Neural progenitor cell (in vitro differentiated cells): Measurements from ENCODE around the gene ANKRD22. TPM values are rescaled to one million over a fixed set of nuclear protein-coding genes. Genes with fewer than 3 reads are reported as not detected.
A peak's percentile ranks its signal among the peaks of the same experiment; 100 is the strongest.

Source experiments
- DNase-seq: peaks from one replicate; pipeline ENCODE4 v3.0.0-alpha.2; 2016; ENCODE audit warnings: low spot score
- H2AFZ ChIP-seq: fragments of 200-600 bp; sonication (generic); replicated peaks from 2 replicates; pipeline ENCODE4 v1.6.1; 2016; ENCODE audit warnings: antibody characterized with exemption
- H3F3A ChIP-seq: fragments of 200-600 bp; sonication (generic); 2 replicates; pipeline ENCODE4 v1.6.1; 2016; ENCODE audit warnings: antibody characterized with exemption, low read depth
- H3K27ac ChIP-seq: fragments of 200-600 bp; sonication (generic); 2 replicates; pipeline ENCODE4 v1.5.1; 2016; ENCODE audit warnings: mild to moderate bottlenecking
- H3K27me3 ChIP-seq: fragments of 200-600 bp; sonication (generic); 2 replicates; pipeline ENCODE4 v1.6.1; 2016; ENCODE audit warnings: mild to moderate bottlenecking, moderate library complexity
- H3K36me3 ChIP-seq: fragments of 200-600 bp; sonication (generic); 2 replicates; pipeline ENCODE4 v1.5.1; 2016
- H3K4me1 ChIP-seq: fragments of 200-600 bp; sonication (generic); 2 replicates; pipeline ENCODE4 v1.6.1; 2016; ENCODE audit warnings: mixed run types
- H3K4me2 ChIP-seq: fragments of 200-600 bp; sonication (generic); 2 replicates; pipeline ENCODE4 v1.6.1; 2016
- H3K4me3 ChIP-seq: fragments of 200-600 bp; sonication (generic); 2 replicates; pipeline ENCODE4 v1.5.1; 2016
- H3K79me2 ChIP-seq: fragments of 200-600 bp; sonication (generic); 2 replicates; pipeline ENCODE4 v1.6.1; 2016; ENCODE audit warnings: low read depth
- H3K9ac ChIP-seq: fragments of 200-600 bp; sonication (generic); 2 replicates; pipeline ENCODE4 v1.6.1; 2016
- H3K9me3 ChIP-seq: fragments of 200-600 bp; sonication (generic); 2 replicates; pipeline ENCODE4 v1.5.1; 2016; ENCODE audit warnings: low read depth
- H4K20me1 ChIP-seq: fragments of 200-600 bp; sonication (generic); 2 replicates; pipeline ENCODE4 v1.6.1; 2016; ENCODE audit warnings: low read depth
- H3K27ac Mint-ChIP-seq: 3 replicates; pipeline ENCODE4 v1.8.0; 2021; ENCODE audit warnings: mixed read lengths
- H3K27me3 Mint-ChIP-seq: 2 replicates; pipeline ENCODE4 v1.8.0; 2022; ENCODE audit warnings: low read depth, mild to moderate bottlenecking, inconsistent platforms, moderate library complexity, mixed read lengths; ENCODE audit not compliant: insufficient read depth
- H3K36me3 Mint-ChIP-seq: 3 replicates; pipeline ENCODE4 v1.8.0; 2021; ENCODE audit warnings: mixed read lengths
- H3K4me1 Mint-ChIP-seq: 3 replicates; pipeline ENCODE4 v1.8.0; 2021; ENCODE audit warnings: mixed read lengths
- H3K4me3 Mint-ChIP-seq: 3 replicates; pipeline ENCODE4 v1.8.0; 2021; ENCODE audit warnings: mild to moderate bottlenecking, moderate library complexity, mixed read lengths
- H3K9me3 Mint-ChIP-seq: 3 replicates; pipeline ENCODE4 v1.8.0; 2020; ENCODE audit warnings: mixed read lengths
- EZH2 ChIP-seq: fragments of 200-600 bp; sonication (generic); IDR thresholded peaks from 2 replicates; pipeline ENCODE4 v1.6.1; 2017; ENCODE audit warnings: antibody characterized with exemption, mild to moderate bottlenecking, moderate library complexity
- EZH2phosphoT487 ChIP-seq: fragments of 200-600 bp; sonication (generic); IDR thresholded peaks from 2 replicates; pipeline ENCODE4 v1.6.1; 2017; ENCODE audit warnings: antibody characterized with exemption
- total RNA-seq: library from RNA; depleted of rRNA; stranded (reverse); fragments of >200 nt; gene quantifications from 2 replicates; pipeline ENCODE4 v1.2.3, GENCODE V29; 2015; ENCODE audit warnings: low replicate concordance
- TF ChIP-seq, protein P1 (sequence below): fragments of 200-600 bp; sonication (generic); IDR thresholded peaks from 2 replicates; pipeline ENCODE4 v1.5.1; 2017; ENCODE audit warnings: antibody characterized with exemption, mild to moderate bottlenecking

Gene ANKRD22
- total RNA-seq, 1 donor from 2014 or later: not detected

DNA sequence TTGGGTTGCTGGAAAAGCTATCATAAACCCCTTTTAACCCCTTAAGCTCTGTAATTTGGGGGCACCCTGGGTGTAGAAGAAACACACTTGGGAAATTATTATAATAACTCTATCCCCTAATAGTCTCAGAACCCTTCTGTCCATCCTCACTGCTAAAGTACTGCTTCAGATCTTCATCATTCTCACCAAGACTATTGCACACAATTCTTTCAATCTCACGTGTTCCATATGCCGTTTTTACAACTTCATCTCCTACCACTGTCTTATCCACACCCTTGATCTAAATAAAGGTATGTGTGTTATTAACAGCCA is 15.8 kb downstream of the ANKRD22 start:
- no peaks in the 10 kb centered on the region for H3K9me3 Mint-ChIP-seq
- H3K4me1 ChIP-seq: no peaks in the 10 kb centered on the region
- no peaks in the 10 kb centered on the region for H3K79me2 ChIP-seq
- no peaks in the 10 kb centered on the region for H3K4me1 Mint-ChIP-seq
- H3K27me3 Mint-ChIP-seq: no peaks in the 10 kb centered on the region
- no peaks in the 10 kb centered on the region for H4K20me1 ChIP-seq
- H3K36me3 ChIP-seq: no peaks in the 10 kb centered on the region
- peaks cover 4% of the 10 kb centered on the region for H3K27me3 ChIP-seq
- no peaks in the 10 kb centered on the region for H3F3A ChIP-seq
- no peaks in the 10 kb centered on the region for H3K9me3 ChIP-seq
- TF ChIP-seq, protein P1, sequence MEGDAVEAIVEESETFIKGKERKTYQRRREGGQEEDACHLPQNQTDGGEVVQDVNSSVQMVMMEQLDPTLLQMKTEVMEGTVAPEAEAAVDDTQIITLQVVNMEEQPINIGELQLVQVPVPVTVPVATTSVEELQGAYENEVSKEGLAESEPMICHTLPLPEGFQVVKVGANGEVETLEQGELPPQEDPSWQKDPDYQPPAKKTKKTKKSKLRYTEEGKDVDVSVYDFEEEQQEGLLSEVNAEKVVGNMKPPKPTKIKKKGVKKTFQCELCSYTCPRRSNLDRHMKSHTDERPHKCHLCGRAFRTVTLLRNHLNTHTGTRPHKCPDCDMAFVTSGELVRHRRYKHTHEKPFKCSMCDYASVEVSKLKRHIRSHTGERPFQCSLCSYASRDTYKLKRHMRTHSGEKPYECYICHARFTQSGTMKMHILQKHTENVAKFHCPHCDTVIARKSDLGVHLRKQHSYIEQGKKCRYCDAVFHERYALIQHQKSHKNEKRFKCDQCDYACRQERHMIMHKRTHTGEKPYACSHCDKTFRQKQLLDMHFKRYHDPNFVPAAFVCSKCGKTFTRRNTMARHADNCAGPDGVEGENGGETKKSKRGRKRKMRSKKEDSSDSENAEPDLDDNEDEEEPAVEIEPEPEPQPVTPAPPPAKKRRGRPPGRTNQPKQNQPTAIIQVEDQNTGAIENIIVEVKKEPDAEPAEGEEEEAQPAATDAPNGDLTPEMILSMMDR: no peak
- TF ChIP-seq EZH2phosphoT487: no peak
- H3K4me2 ChIP-seq: no peak overlapping the region
- no peak for DNase-seq
- H3K4me3 Mint-ChIP-seq: no peak overlapping the region
- no peak overlapping the region for H3K4me3 ChIP-seq
- H3K36me3 Mint-ChIP-seq: no peaks in the 10 kb centered on the region
- no peak overlapping the region for H2AFZ ChIP-seq
- H3K9ac ChIP-seq: no peak overlapping the region
- H3K27ac Mint-ChIP-seq: no peak overlapping the region
- no peak overlapping the region for H3K27ac ChIP-seq

DNA sequence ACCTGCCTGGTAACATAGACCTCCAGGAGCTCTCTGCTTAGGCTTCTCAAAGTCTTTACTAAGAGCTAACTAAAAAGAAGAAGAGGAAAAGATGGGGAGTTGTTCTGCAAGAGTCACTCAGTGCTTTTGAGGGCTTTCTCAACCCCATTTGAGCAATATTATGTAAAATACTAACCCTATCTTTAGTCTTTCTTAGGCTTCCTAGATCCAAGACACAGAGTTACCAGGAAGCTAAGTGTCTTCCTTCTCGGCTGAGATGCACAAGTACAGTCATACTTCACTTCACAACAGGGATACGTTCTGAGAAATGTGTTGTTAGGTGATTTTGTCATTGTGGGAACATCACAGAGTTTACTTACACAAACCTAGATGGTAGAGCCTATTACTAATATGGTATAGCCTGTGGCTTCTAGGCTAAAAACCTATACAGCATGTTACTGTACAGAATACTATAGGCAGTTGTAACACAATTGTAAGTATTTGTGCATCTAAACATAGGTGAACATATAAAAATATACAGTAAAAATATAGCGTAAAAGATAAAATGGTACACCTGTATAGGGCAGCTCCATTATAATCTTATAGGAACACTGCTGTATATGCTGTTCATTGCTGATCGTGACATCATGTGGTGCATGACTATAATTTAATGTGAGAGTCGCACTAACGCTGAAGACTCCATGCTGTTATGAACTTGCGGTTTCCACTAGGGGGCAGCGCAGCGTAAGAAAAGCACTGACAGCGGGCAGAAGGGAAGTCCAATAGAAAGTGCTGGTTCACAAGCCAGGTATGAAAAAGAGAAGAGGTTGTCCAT is 16.3 kb downstream of the ANKRD22 start:
- no peak overlapping the region for H3K9ac ChIP-seq
- H3K27ac Mint-ChIP-seq: no peak overlapping the region
- no peak overlapping the region for H3K4me3 ChIP-seq
- H3K27me3 ChIP-seq: peaks cover 4% of the 10 kb centered on the region
- no peak overlapping the region for H2AFZ ChIP-seq
- no peaks in the 10 kb centered on the region for H3K9me3 ChIP-seq
- H3K9me3 Mint-ChIP-seq: no peaks in the 10 kb centered on the region
- no peaks in the 10 kb centered on the region for H3K79me2 ChIP-seq
- no peaks in the 10 kb centered on the region for H3K36me3 ChIP-seq
- no peaks in the 10 kb centered on the region for H4K20me1 ChIP-seq
- no peaks in the 10 kb centered on the region for H3K4me1 ChIP-seq
- TF ChIP-seq, protein P1: peak; percentile 92
- TF ChIP-seq EZH2: no peak
- no peak overlapping the region for H3K27ac ChIP-seq
- H3K36me3 Mint-ChIP-seq: no peaks in the 10 kb centered on the region
- no peaks in the 10 kb centered on the region for H3K4me1 Mint-ChIP-seq
- H3K4me2 ChIP-seq: no peak overlapping the region
- no peak overlapping the region for H3K4me3 Mint-ChIP-seq
- no peaks in the 10 kb centered on the region for H3F3A ChIP-seq
- no peaks in the 10 kb centered on the region for H3K27me3 Mint-ChIP-seq
- DNase-seq: peak; percentile 81

DNA sequence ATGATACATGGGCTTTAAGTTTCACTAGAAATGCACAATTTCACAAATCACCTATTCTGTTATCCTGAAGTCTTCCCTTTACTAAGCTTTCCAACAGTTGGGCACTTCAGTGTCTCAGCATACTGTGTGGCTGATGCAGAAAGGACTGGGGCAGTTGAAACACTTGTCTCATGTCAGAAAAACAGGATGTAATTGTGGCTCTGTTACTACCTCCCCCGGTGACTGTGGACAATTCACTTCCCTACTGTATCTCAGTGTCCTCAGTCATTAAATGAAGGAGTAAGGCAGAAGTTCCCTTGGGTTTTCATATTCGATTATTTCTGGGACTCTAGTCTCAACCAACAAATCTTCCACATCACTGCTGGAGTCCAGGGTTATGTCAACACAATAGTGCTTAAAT is 17.9 kb downstream of the ANKRD22 start:
- Histone ChIP-seq H4K20me1 (no peaks in the 10 kb centered on the region), H3K4me1 (no peaks in the 10 kb centered on the region), H3K4me3 (no peak overlapping the region), H3K27ac (no peak overlapping the region), H2AFZ (no peak overlapping the region), H3K27me3 (peaks cover 4% of the 10 kb centered on the region), H3F3A (no peaks in the 10 kb centered on the region), H3K4me2 (no peak overlapping the region), H3K79me2 (no peaks in the 10 kb centered on the region), H3K9ac (no peak overlapping the region), H3K9me3 (no peaks in the 10 kb centered on the region), H3K36me3 (no peaks in the 10 kb centered on the region)
- Mint-ChIP-seq H3K36me3 (no peaks in the 10 kb centered on the region), H3K27ac (no peak overlapping the region), H3K9me3 (no peaks in the 10 kb centered on the region), H3K27me3 (no peaks in the 10 kb centered on the region), H3K4me1 (no peaks in the 10 kb centered on the region), H3K4me3 (no peak overlapping the region)
- DNase-seq: no peak
- TF ChIP-seq, protein P1: no peak
- TF ChIP-seq EZH2: no peak
- no peak for TF ChIP-seq EZH2phosphoT487
